HG02852 (cell line): ENCODE data around the gene BBC3.

Experiments used
- ATAC-seq: cut with Tn5 transposase; IDR thresholded peaks from one replicate; pipeline ENCODE4 v1.9.1; 2021; ENCODE audit warnings: mild to moderate bottlenecking, moderate library complexity; ENCODE audit not compliant: unreplicated experiment

The BBC3 gene

GRCh38 chr19:47232422-47233211 lies 1.6 kb upstream of the BBC3 start:
- ATAC-seq: no peak

GRCh38 chr19:47231215-47232054 lies 436 bp upstream of the BBC3 start:
- ATAC-seq: peak; percentile 29

GRCh38 chr19:47230054-47230920 lies 712 bp downstream of the BBC3 start:
- peak; percentile 30 for ATAC-seq

GRCh38 chr19:47229676-47230053 lies 1.3 kb downstream of the BBC3 start:
- ATAC-seq: no peak

GRCh38 chr19:47228937-47229675 lies 1.9 kb downstream of the BBC3 start:
- no peak for ATAC-seq

- no peak for ATAC-seq
Measured at GRCh38 chr19:47228168-47228936, 2.6 kb downstream of the BBC3 start.

- no peak for ATAC-seq
Measured at GRCh38 chr19:47227352-47228167, 3.4 kb downstream of the BBC3 start.

GRCh38 chr19:47226426-47227351 lies 4.3 kb downstream of the BBC3 start:
- ATAC-seq: peak; percentile 4

GRCh38 chr19:47225746-47226425 lies 5.1 kb downstream of the BBC3 start:
- ATAC-seq: peak; percentile 30

- no peak for ATAC-seq
Measured at GRCh38 chr19:47221890-47222289, 9.1 kb downstream of the BBC3 start.

- ATAC-seq: no peak
Measured at GRCh38 chr19:47221080-47221841, 9.7 kb downstream of the BBC3 start.

- ATAC-seq: no peak
Measured at GRCh38 chr19:47215581-47215980, 15.4 kb downstream of the BBC3 start.

GRCh38 chr19:47210689-47211316 lies 20.2 kb downstream of the BBC3 start:
- ATAC-seq: no peak

- ATAC-seq: no peak
Measured at GRCh38 chr19:47210180-47210490, 20.9 kb downstream of the BBC3 start.

- ATAC-seq: no peak
Measured at GRCh38 chr19:47209319-47210179, 21.4 kb downstream of the BBC3 start.
